Esophagus muscularis mucosa (tissue), 4 donors: ENCODE measurements around the gene SDR9C7. TPM values are rescaled to one million over a fixed set of nuclear protein-coding genes. Genes with fewer than 3 reads are reported as not detected.
A peak's percentile ranks its signal among the peaks of the same experiment; 100 is the strongest.
"Not testable (repeated sequence)": the region's sequence is repeated elsewhere in the genome, so short reads cannot be mapped to it uniquely, and the experiment has no call there.

Experiments
- DNase-seq: peaks from one replicate; pipeline ENCODE4 v3.0.0-alpha.2; 2017; ENCODE audit errors: extremely low spot score
- H3K27ac ChIP-seq, 4 donors: fragments of 200-600 bp; sonication (generic); replicated peaks in 1 of 4; 1 replicate in 3 of 4; 2 replicates in 1 of 4; pipeline ENCODE4 v1.5.1; 2016 to 2019; ENCODE audit warnings: mild to moderate bottlenecking in 1 of 4
- H3K27me3 ChIP-seq, 4 donors: fragments of 200-600 bp; sonication (generic); one replicate each; pipeline versions ENCODE4 v1.5.1 to v1.6.0; 2016 to 2019
- H3K36me3 ChIP-seq, 4 donors: fragments of 200-600 bp; sonication (generic); one replicate each; pipeline ENCODE4 v1.5.1; 2016 to 2019
- H3K4me1 ChIP-seq, 4 donors: fragments of 200-600 bp; sonication (generic); one replicate each; pipeline ENCODE4 v1.5.1; 2016 to 2019
- H3K4me3 ChIP-seq, 4 donors: fragments of 200-600 bp; sonication (generic); 1 replicate in 2 of 4; 2 replicates in 2 of 4; pipeline ENCODE4 v1.5.1; 2016 to 2019; ENCODE audit warnings: mild to moderate bottlenecking in 4 of 4, moderate library complexity in 1 of 4
- H3K9me3 ChIP-seq, 4 donors: fragments of 200-600 bp; sonication (generic); 1 replicate in 3 of 4; 2 replicates in 1 of 4; pipeline ENCODE4 v1.5.1; 2016 to 2019
- EP300 ChIP-seq: sonication (generic); formaldehyde crosslinking; IDR thresholded peaks from one replicate; pipeline ENCODE4 v1.6.1; 2017; ENCODE audit warnings: antibody characterized with exemption
- POLR2A ChIP-seq: fragments of 450-650 bp; IDR thresholded peaks from one replicate; pipeline ENCODE4 v1.6.1; 2017; ENCODE audit warnings: antibody characterized with exemption, moderate library complexity, mild to moderate bottlenecking, low read depth
- POLR2AphosphoS5 ChIP-seq, 2 donors: sonication (generic); formaldehyde crosslinking; IDR thresholded peaks; one replicate each; pipeline ENCODE4 v1.6.1; 2017; ENCODE audit warnings: antibody characterized with exemption in 2 of 2
- WGBS: methylation state at CpG from one replicate; pipeline ENCODE4 v1.1.5; 2018; 5-methylcytosine and 5-hydroxymethylcytosine counted together
- intact Hi-C: fragments of 100-400 bp; cut with DNase I; formaldehyde crosslinking; loops from one replicate; pipeline ENCODE4 v1.15.1; 2023
- total RNA-seq, 4 donors: library from RNA; depleted of rRNA; stranded (reverse); fragments of >200 nt; gene quantifications; one replicate each; pipeline versions ENCODE4 v1.1.0 to v1.2.1, GENCODE V29; 2016
- TF ChIP-seq, protein P1 (sequence below), 3 experiments: fragments of 200-600 bp in 2 of 3; fragments of 450-650 bp in 1 of 3; sonication (generic) in 2 of 3; IDR thresholded peaks; one replicate each; pipeline ENCODE4 v1.5.1; 2017 to 2019; ENCODE audit warnings: antibody characterized with exemption in 3 of 3, mild to moderate bottlenecking in 2 of 3, moderate library complexity in 1 of 3

Gene SDR9C7
- total RNA-seq, 4 donors from 2014 or later = 0.40 to 0.42 TPM; not detected in 2

DNA sequence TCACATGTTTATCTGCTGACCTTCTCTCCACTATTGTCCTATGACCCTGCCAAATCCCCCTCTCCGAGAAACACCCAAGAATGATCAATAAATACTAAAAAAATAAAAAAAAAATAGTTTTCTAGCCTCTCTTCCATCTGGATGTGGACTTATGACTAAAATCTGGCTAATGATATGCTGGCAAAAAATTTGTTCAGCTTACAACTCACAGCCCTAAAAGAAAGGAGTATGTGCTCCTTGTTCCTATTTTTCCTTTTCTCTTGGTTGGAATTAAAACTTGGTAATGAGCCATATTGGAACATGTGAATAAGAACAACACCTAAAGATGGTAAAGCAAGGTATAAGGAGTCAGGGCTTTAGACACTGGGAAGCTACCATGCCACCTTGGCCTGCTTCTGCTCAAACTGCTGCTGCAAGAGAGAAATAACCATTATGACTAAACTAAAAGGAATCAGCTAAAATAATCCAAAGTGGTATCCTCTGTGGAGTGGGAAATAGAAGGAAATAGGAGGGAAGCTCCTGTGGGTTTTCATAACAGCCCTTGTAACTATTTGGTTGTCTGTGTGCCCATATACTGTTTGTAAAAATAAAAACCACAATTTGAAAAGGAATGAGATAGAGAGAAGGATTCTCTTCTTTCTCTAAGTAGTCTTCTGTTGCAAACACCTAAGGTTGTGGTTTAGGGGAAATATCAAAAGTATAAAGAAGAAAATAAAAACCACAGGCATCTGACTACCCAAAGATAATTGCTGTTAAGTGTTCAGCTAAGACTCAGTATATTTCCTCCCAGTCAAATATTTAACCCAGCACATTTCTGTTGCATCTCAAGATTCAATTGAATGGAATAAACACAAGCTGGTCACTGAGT lies 53.8 kb downstream of the SDR9C7 start:
- 63% methylated on average over 1 of the region's 1 CpG for WGBS
- Histone ChIP-seq H3K4me1 (no peaks in the 10 kb centered on the region), H3K27ac (no peak overlapping the region), H3K4me3 (no peak overlapping the region), H3K36me3 (no peaks in the 10 kb centered on the region), H3K9me3 (peaks cover 0 to 7% (median 3%) of the 10 kb centered on the region in 4 donors), H3K27me3 (peaks cover 0 to 7% (median 0%) of the 10 kb centered on the region in 4 donors)
- intact Hi-C loops = no loop called here
- TF ChIP-seq POLR2AphosphoS5 (IDR thresholded peaks at IDR 0.05) (no peak), POLR2A (no peak), EP300 (no peak)
- TF ChIP-seq, protein P1, sequence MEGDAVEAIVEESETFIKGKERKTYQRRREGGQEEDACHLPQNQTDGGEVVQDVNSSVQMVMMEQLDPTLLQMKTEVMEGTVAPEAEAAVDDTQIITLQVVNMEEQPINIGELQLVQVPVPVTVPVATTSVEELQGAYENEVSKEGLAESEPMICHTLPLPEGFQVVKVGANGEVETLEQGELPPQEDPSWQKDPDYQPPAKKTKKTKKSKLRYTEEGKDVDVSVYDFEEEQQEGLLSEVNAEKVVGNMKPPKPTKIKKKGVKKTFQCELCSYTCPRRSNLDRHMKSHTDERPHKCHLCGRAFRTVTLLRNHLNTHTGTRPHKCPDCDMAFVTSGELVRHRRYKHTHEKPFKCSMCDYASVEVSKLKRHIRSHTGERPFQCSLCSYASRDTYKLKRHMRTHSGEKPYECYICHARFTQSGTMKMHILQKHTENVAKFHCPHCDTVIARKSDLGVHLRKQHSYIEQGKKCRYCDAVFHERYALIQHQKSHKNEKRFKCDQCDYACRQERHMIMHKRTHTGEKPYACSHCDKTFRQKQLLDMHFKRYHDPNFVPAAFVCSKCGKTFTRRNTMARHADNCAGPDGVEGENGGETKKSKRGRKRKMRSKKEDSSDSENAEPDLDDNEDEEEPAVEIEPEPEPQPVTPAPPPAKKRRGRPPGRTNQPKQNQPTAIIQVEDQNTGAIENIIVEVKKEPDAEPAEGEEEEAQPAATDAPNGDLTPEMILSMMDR (IDR thresholded peaks at IDR 0.05) = no peak
- DNase-seq = peak; percentile 4

DNA sequence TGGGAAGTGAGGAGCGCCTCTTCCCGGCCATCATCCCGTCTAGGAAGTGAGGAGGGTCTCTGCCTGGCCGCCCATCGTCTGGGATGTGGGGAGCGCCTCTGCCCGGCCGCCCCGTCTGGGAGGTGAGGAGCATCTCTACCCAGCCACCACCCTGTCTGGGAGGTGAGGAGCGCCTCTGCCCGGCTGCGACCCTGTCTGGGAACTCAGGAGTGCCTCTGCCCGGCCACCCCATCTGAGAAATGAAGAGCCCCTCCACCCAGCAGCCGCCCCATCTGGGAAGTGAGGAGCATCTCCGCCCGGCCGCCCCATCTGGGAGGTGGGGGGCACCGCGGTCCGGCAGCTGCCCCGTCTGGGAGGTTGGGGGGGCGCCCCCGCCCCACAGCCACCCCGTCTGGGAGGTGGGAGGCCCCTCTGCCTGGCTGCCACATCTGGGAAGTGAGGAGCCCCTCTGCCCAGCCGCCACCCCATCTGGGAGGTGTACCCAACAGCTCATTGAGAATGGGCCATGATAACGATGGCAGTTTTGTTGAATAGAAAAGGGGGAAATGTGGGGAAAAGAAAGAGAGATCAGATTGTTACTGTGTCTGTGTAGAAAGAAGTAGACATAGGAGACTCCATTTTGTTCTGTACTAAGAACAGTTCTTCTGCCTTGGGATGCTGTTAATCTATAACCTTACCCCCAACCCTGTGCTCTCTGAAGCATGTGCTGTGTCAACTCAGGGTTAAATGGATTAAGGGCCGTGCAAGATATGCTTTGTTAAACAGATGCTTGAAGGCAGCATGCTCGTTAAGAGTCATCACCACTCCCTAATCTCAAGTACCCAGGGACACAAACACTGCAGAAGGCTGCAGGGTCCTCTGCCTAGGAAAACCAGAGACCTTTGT lies 54.7 kb downstream of the SDR9C7 start:
- H3K27ac ChIP-seq, H3K9me3 ChIP-seq, H3K36me3 ChIP-seq, H3K4me1 ChIP-seq, H3K27me3 ChIP-seq, intact Hi-C loops, H3K4me3 ChIP-seq: not testable (repeated sequence)
- 85% methylated on average over 13 of the region's 28 CpGs for WGBS
- DNase-seq = peak; percentile 47

DNA sequence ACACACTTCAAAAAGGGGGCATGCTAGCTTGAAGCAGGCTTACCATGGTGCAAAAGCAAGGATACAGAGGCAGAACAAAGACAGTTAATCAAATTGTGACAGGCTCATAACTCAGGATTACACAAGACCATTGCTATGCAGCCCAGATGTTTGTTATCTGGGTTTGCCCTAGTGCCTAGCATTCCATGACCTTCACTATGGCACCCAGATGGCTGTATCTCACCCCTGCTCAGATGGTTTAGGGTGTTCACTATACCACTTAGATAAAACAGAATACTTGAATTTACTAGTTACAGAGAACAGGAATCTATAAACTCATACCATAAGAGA lies 56.2 kb downstream of the SDR9C7 start:
- Histone ChIP-seq H3K4me1 (no peaks in the 10 kb centered on the region), H3K36me3 (no peaks in the 10 kb centered on the region), H3K9me3 (peaks cover 0 to 7% (median 3%) of the 10 kb centered on the region in 4 donors), H3K27me3 (peaks cover 0 to 7% (median 0%) of the 10 kb centered on the region in 4 donors), H3K4me3 (no peak overlapping the region), H3K27ac (no peak overlapping the region)
- TF ChIP-seq EP300 (no peak), POLR2A (no peak), POLR2AphosphoS5 (IDR thresholded peaks at IDR 0.05) (no peak)
- TF ChIP-seq, protein P1 (IDR thresholded peaks at IDR 0.05) = no peak
- intact Hi-C loops = no loop called here
- no peak for DNase-seq

DNA sequence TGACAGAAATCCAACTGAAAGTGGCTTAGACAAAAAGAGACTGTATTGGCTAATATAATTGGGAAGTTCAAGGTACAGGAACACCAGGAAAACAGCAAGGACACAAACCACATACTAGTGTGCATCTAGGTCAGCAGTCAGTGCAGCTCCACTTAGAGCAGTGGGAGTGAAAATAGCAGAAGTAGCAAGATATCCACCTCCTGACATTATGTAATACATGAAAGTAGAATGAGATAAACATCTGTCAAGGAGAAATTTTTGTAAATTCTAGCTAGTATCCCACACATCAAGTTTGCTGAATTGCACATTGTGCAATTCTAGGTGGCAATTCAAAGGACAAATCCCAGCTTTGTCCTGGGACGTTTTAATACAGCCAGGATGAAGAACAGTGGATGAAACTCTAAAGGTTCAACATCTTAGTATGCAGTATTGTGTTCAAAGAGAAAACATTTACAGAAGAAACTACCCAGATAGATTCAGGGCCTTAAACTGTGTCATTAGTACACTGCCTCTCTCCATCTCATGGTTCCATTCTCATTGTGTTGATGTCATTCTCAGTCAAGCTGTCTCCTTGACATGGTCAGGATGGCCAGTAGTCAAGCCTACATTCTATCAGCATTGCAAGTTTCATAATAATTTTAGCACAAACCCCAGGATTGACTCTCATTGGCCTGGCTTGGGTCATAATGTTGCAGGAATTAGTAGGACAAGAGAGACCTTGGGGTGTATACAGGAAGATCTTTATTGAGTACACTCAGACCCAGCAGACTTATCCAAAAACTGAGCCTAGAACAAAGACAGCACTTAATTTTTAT lies 56.8 kb downstream of the SDR9C7 start:
- 21% methylated on average over 1 of the region's 1 CpG for WGBS
- peaks cover 0 to 7% (median 3%) of the 10 kb centered on the region in 4 donors for H3K9me3 ChIP-seq
- peaks cover 0 to 7% (median 0%) of the 10 kb centered on the region in 4 donors for H3K27me3 ChIP-seq
- TF ChIP-seq EP300 = no peak
- TF ChIP-seq, protein P1 (IDR thresholded peaks at IDR 0.05) = no peak
- no peak for TF ChIP-seq POLR2AphosphoS5 (IDR thresholded peaks at IDR 0.05)
- TF ChIP-seq POLR2A = no peak
- H3K4me1 ChIP-seq = no peaks in the 10 kb centered on the region
- no peak overlapping the region for H3K4me3 ChIP-seq
- DNase-seq = peak; percentile 57
- intact Hi-C loops = no loop called here
- H3K36me3 ChIP-seq = no peaks in the 10 kb centered on the region
- no peak overlapping the region for H3K27ac ChIP-seq
